GM18951 (cell line): ENCODE data around the gene NPPA.
"Not testable (repeated sequence)": the region's sequence is repeated elsewhere in the genome, so short reads cannot be mapped to it uniquely, and the experiment has no call there.

Source experiments
- POLR2A ChIP-seq: IDR thresholded peaks from 4 replicates; pipeline ENCODE4 v1.6.1; 2011; ENCODE audit warnings: mild to moderate bottlenecking; ENCODE audit not compliant: insufficient read length, insufficient read depth; ENCODE audit errors: extremely low read depth
- in situ Hi-C: fragments of 300-500 bp; cut with MboI; formaldehyde crosslinking; loops from one replicate; pipeline ENCODE4 v1.12.0; 2022; ENCODE audit warnings: low sequenced_read_pairs, mixed read lengths, inconsistent platforms; ENCODE audit not compliant: unreplicated experiment

The NPPA gene

GRCh38 chr1:11828511-11828910 is 19.1 kb downstream of the NPPA start:
- in situ Hi-C loops, result no loop called here
- TF ChIP-seq POLR2A, result no peak

GRCh38 chr1:11826946-11827345 is 20.6 kb downstream of the NPPA start:
- in situ Hi-C loops, result no loop called here
- no peak for TF ChIP-seq POLR2A

DNA sequence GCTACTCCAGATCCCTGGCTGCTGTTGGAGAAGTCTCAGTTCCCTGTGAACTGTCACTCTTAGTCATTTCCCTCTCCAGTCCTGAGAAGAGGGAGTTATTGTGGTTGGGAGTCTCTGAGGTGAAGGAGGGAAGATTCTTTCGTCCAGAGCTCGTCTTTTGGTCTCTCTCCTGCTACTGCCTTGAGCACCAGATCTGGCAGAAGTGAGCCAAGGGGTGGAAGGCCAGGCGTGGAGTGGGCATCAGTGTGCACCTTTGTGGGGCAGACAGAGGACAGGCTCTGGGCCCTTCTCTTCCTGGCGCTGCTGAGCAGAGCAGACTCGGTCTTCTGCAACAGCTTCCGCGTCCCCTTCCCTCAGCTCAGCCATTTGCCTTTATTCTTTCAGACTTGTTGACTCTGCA is 22.5 kb downstream of the NPPA start:
- no peak for TF ChIP-seq POLR2A
- in situ Hi-C loops, result no loop called here

GRCh38 chr1:11823366-11824137 is 24.0 kb downstream of the NPPA start:
- in situ Hi-C loops, result no loop called here
- no peak for TF ChIP-seq POLR2A

- TF ChIP-seq POLR2A, result no peak
- in situ Hi-C loops, result no loop called here
These were observed 25.5 kb downstream of the NPPA start for GRCh38 chr1:11822091-11822490.

GRCh38 chr1:11817192-11817591 is 30.4 kb downstream of the NPPA start:
- TF ChIP-seq POLR2A, result no peak
- in situ Hi-C loops, result no loop called here

GRCh38 chr1:11813021-11813420 is 34.6 kb downstream of the NPPA start:
- in situ Hi-C loops, result no loop called here
- no peak for TF ChIP-seq POLR2A

DNA sequence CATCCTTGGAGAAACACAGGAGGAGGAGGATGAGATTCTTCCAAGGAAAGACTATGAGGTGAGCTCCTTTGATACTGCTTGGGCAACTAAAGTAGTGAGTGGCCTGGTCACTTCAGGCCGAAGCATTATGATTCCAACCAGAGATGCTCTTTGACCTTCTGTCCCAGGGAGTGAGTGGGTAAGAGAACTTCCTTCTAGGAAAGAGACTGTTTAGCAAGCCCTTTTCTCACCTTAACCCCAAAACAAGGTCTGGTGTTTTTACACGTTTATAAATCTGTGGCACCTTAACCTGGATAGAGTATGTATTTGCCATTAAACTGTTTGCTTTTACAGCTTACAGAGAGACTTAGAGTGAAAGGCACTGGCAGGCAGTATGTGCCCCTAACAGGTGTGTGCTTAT is 40.5 kb downstream of the NPPA start:
- in situ Hi-C loops, result no loop called here
- no peak for TF ChIP-seq POLR2A

DNA sequence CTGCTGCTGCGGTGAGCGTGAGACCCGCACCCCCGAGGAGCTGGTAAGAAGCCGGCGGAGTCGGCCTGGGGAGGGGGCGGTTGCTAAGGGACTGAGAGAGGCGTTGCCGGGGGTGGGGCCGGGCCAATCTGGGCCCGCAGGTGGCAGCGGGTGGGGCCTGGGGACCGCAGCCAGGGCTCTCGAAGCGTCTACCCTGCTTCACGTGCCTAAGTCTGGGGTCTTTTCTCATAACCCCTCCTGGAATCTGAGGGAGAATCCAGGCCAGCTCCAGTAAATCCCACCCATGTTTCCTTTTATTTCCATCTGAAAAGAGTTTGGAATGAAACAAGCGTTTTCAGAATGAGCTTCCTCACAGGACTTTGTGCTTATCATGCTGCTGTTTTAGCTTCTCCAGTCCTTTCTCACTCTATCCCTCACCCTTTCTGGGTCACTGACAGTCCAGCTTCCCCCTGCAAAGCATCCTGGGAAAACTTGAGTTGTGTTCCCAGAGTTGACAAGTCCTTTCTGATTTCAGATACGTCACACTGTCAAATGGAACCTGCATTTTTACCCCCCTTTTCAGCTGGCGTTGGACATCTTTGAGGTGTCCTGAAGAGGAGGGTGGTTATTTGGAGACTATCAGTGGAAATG is 41.2 kb downstream of the NPPA start:
- no peak for TF ChIP-seq POLR2A
- in situ Hi-C loops, result no loop called here

DNA sequence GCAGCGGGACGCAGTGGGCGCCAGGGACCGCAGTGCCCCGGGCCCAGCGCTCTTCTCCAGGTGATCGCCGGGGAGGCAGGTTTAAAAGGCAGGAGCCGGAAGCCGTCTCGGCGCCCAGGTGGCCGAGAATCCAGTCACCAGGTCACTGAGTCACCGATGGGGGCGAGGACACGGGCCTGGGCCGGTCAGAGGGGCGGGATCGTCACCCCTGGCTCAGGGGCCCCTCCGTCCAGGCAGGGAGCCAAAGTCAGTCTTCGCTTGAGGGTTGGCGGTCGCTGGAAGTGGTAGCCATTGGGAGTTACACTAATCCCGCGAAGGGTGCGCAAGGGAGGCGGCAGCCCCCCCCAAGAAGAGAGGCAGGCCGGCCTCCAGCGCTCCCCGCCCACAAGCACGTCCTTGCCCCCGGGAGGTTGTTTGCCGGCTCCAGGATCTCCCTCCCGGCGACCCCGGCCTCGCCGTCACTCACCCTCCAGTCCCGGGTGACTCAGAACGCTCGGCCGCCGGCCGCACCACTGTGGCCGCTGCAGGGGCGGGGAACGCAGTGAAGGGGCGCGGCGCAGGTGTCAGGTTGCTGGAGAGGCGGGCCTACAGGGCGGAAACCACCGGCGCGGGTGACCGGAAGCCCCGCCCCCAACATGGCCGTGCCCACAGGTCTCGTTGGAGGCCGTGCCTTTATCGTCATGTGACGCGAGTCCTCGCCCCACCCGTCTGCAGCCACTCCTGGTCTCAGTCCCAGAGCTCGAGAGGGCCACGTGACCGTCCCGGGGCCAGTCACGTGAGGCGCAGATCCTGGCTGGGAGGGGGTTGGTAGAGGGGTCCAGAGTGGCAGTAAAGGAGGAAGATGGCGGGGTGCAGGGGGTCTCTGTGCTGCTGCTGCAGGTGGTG is 41.9 kb downstream of the NPPA start, which contains the start of the genes CLCN6 and MTHFR:
Gene CLCN6, plus strand, starts transcription at position 770 of the 885 bp plus-strand sequence. Its CDS starts 72 bp downstream, at position 842.
Gene MTHFR, minus strand, starts transcription at position 543 of the 885 bp plus-strand sequence. CDS start 2,848 bp downstream, outside the sequence.
- in situ Hi-C loops, result no loop called here
- TF ChIP-seq POLR2A, result peak; percentile 91

GRCh38 chr1:11804666-11805421 is 42.7 kb downstream of the NPPA start:
- in situ Hi-C loops, result no loop called here
- no peak for TF ChIP-seq POLR2A

DNA sequence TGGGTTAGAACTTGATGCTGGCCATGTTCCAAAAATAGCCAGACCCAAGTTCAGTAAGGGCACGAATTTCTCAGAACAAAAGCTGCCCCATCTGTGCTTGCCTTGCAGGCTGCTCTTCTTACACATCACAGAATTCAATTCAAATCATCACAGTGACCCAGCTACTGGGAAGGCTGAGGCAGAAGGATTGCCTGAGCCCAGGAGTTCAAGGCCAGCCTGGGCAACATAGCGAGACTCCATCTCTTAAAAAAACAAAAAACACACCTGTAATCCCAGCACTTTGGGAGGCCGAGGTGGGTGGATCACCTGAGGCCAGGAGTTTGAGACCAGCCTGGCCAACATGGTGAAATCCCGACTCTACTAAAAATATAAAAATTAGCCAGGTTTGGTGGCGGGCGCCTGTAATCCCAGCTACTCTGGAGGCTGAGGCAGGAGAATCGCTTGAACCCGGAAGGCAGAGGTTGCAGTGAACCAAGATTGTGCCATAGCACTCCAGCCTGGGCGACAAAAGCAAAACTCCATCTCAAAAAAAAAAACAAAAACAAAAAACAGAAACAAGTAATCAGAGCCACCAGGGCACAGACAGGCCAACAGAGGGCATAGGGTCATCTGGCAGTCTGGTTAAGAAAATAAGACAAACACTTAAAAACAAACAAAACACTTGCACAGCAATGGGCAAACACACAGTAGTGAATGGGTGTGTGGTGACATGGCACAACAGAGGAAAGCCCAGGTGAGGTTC is 43.5 kb downstream of the NPPA start:
- in situ Hi-C loops, result not testable (repeated sequence)
